ENCODE results near the gene ALMS1. TPM values are rescaled to one million over a fixed set of nuclear protein-coding genes. Genes with fewer than 3 reads are reported as not detected.

Gene ALMS1
- total and polyA plus RNA-seq, 2 of the 8 experiments (the other 6 are each of a cell fraction or from before 2014, with no cell fraction given), result 21.8 to 45.6 TPM

DNA sequence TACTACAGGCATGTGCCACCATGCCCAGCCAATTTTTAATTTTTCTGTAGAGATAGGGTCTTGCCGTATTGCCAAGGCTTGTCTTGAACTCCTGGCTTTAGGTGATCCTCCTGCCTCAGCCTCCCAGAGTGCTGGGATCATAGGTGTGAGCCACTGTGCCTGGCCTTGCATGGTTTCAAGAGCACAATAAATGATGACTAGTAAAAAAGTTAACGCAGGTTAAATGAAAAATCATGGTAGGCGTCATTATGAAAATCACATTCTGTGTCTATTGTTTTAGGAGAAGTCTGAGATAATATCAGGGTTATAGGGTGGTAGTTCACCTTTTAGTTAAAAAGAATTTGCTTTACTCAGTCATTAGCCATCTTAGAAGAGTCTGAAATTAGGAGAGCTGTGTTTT is 38.3 kb downstream of the ALMS1 start:
- Histone ChIP-seq H4K8ac (ENCODE audit: extremely low read depth, insufficient read depth, low read length) (no peak overlapping the region), H3K9ac (replicated peaks in 1 of 4; ENCODE audit: extremely low read depth in 1 of 4, low read depth in 3 of 4, low read length in 3 of 4) (no peak overlapping the region), H3K56ac (replicated peaks; ENCODE audit: insufficient read length, low read depth, low read length) (no peak overlapping the region), H2BK15ac (ENCODE audit: low read length) (no peak overlapping the region), H3K14ac (ENCODE audit: insufficient read length) (no peak overlapping the region), H3K79me2 (ENCODE audit: control insufficient read depth in 1 of 2, insufficient read depth in 2 of 2, low read length in 2 of 2) (no peaks in the 10 kb centered on the region), H2BK20ac (ENCODE audit: low read length) (no peak overlapping the region), H3K4me1 (replicated peaks in 1 of 4; ENCODE audit: control insufficient read depth in 3 of 4, insufficient read depth in 4 of 4, low read length in 3 of 4) (no peaks in the 10 kb centered on the region), H3K4me2 (ENCODE audit: insufficient read depth in 1 of 2, low read depth in 2 of 2, low read length in 2 of 2) (no peak overlapping the region), H2BK120ac (replicated peaks; ENCODE audit: low read depth, low read length) (no peak overlapping the region), H3K23ac (ENCODE audit: insufficient read length) (no peak overlapping the region), H3K36me3 (ENCODE audit: control insufficient read depth in 2 of 4, insufficient read depth in 4 of 4, low read length in 3 of 4) (peaks cover 0 to 14% (median 10%) of the 10 kb centered on the region in 4 experiments; a peak in 5 of 8 replicates), H4K91ac (replicated peaks; ENCODE audit: insufficient read length, low read length) (no peak overlapping the region), H3K9me3 (ENCODE audit: insufficient read depth in 2 of 2, low read depth in 1 of 2, low read length in 1 of 2) (no peaks in the 10 kb centered on the region), H3K23me2 (ENCODE audit: low read depth, low read length) (no peaks in the 10 kb centered on the region), H3K18ac (ENCODE audit: extremely low read depth, low read length) (no peak overlapping the region), H3K79me1 (ENCODE audit: low read depth, low read length) (no peaks in the 10 kb centered on the region), H3K4ac (replicated peaks; ENCODE audit: insufficient read length, low read depth, low read length) (no peak overlapping the region), H2BK12ac (ENCODE audit: low read depth, low read length) (no peak overlapping the region), H3K4me3 (ENCODE audit: extremely low read depth in 1 of 4, insufficient read depth in 2 of 4, low read depth in 3 of 4, low read length in 4 of 4) (no peak overlapping the region), H2AFZ (ENCODE audit: low read length) (no peak overlapping the region), H4K5ac (ENCODE audit: insufficient read length, low read depth, low read length) (no peak overlapping the region), H4K20me1 (replicated peaks in 1 of 2; ENCODE audit: control insufficient read depth in 1 of 2, insufficient read depth in 2 of 2, low read length in 2 of 2) (no peaks in the 10 kb centered on the region), H3K27ac (ENCODE audit: low read depth, low read length) (no peak overlapping the region), H3K27me3 (replicated peaks in 1 of 4; ENCODE audit: control insufficient read depth in 3 of 4, extremely low read depth in 1 of 4, insufficient read depth in 3 of 4, low read length in 3 of 4) (no peaks in the 10 kb centered on the region), H2AK5ac (ENCODE audit: low read depth, low read length) (no peak overlapping the region), H2BK5ac (ENCODE audit: low read depth, low read length) (no peak overlapping the region)
- DNase-seq (ENCODE audit: low read depth in 1 of 2, low spot score in 2 of 2), result no peak
- ChIA-PET CTCF (ENCODE audit: partially characterized antibody) (no interaction called here), POLR2A (ENCODE audit: partially characterized antibody) (no interaction called here)
- 94% methylated on average over 3 of the region's 3 CpGs; no CpG with 5 or more reads in 1 of the 2 experiments for WGBS, 2 experiments (ENCODE audit: extremely low coverage in 1 of 2, insufficient coverage in 1 of 2, insufficient read length in 1 of 2, insufficient replicate concordance in 2 of 2, low coverage in 1 of 2, low lambda C conversion rate in 2 of 2, missing lambda C conversion rate in 1 of 2)
- FAIRE-seq, result no peak
- TF ChIP-seq KDM1A (IDR thresholded peaks at IDR 0.05; ENCODE audit: borderline replicate concordance, low read length), result no peak
- no peak for TF ChIP-seq KDM5A (IDR thresholded peaks at IDR 0.05; ENCODE audit: low read length)
- TF ChIP-seq SP4 (IDR thresholded peaks at IDR 0.05; ENCODE audit: low read length), result no peak
- no peak for TF ChIP-seq SAP30 (IDR thresholded peaks at IDR 0.05; ENCODE audit: insufficient read depth, insufficient replicate concordance, low read length)
- TF ChIP-seq, protein P1, sequence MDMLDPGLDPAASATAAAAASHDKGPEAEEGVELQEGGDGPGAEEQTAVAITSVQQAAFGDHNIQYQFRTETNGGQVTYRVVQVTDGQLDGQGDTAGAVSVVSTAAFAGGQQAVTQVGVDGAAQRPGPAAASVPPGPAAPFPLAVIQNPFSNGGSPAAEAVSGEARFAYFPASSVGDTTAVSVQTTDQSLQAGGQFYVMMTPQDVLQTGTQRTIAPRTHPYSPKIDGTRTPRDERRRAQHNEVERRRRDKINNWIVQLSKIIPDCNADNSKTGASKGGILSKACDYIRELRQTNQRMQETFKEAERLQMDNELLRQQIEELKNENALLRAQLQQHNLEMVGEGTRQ (IDR thresholded peaks at IDR 0.05; ENCODE audit: low read length), result no peak
- TF ChIP-seq SIN3A (conservative IDR thresholded peaks at IDR 0.05 in 1 of 2, IDR thresholded peaks at IDR 0.05 in 1 of 2; ENCODE audit: low read depth in 1 of 2, low read length in 2 of 2), result no peak
- no peak for TF ChIP-seq MAFK (IDR thresholded peaks at IDR 0.05; ENCODE audit: low read depth, low read length)
- TF ChIP-seq SIRT6 (IDR thresholded peaks at IDR 0.05; ENCODE audit: low read length), result no peak
- TF ChIP-seq HDAC6 (IDR thresholded peaks at IDR 0.05; ENCODE audit: low read depth, low read length), result no peak
- TF ChIP-seq BRCA1 (IDR thresholded peaks at IDR 0.05; ENCODE audit: low read depth, low read length), result no peak
- TF ChIP-seq SIX5 (IDR thresholded peaks at IDR 0.05; ENCODE audit: low read depth, low read length), result no peak
- no peak for TF ChIP-seq TBP (IDR thresholded peaks at IDR 0.05; ENCODE audit: low read depth, low read length)
- TF ChIP-seq RNF2 (IDR thresholded peaks at IDR 0.05; ENCODE audit: borderline replicate concordance, low read depth, low read length, missing control alignments, poor library complexity, severe bottlenecking), result no peak
